HFFc6 (cell line): ENCODE results near the gene APOC1. TPM values are rescaled to one million over a fixed set of nuclear protein-coding genes. Genes with fewer than 3 reads are reported as not detected.

Experiments used
- DNase-seq: peaks from one replicate; pipeline ENCODE4 v3.0.0-alpha.2; 2018
- H3K27ac Mint-ChIP-seq: 2 replicates; pipeline ENCODE4 v1.8.0; 2020; ENCODE audit warnings: mild to moderate bottlenecking, mixed read lengths
- H3K27me3 Mint-ChIP-seq: 2 replicates; pipeline ENCODE4 v1.8.0; 2021; ENCODE audit warnings: mild to moderate bottlenecking, moderate library complexity, mixed read lengths; ENCODE audit not compliant: insufficient read depth
- H3K36me3 Mint-ChIP-seq: 2 replicates; pipeline ENCODE4 v1.8.0; 2021; ENCODE audit warnings: low read depth, mixed read lengths
- H3K4me1 Mint-ChIP-seq: 2 replicates; pipeline ENCODE4 v1.8.0; 2020; ENCODE audit warnings: low read depth, mixed read lengths
- H3K4me3 Mint-ChIP-seq: 2 replicates; pipeline ENCODE4 v1.8.0; 2020; ENCODE audit warnings: mild to moderate bottlenecking, moderate library complexity, mixed read lengths
- H3K9me3 Mint-ChIP-seq: 2 replicates; pipeline ENCODE4 v1.8.0; 2020; ENCODE audit warnings: mild to moderate bottlenecking, mixed read lengths
- CTCF ChIP-seq: fragments of 200-600 bp; sonication (generic); IDR thresholded peaks from 2 replicates; pipeline ENCODE4 v1.5.0; 2021; ENCODE audit warnings: antibody characterized with exemption, mild to moderate bottlenecking
- total RNA-seq, 6 experiments: library from RNA; stranded (reverse); fragmentation: NEBNext Ultra II Directional; extraction: Animal tissue kit (Norgen Biotek cat#: 25700); gene quantifications; 2 replicates in 1 of 6; 3 replicates in 5 of 6; pipeline ENCODE4 v1.2.3, GENCODE V29; 2021

APOC1 gene
- total RNA-seq, 6 experiments from 2014 or later = 1.4 to 6.8 (median 2.4) TPM; not detected in 1

- no peak for DNase-seq
- Mint-ChIP-seq H3K9me3 (no peaks in the 10 kb centered on the region), H3K4me1 (peaks cover 12% of the 10 kb centered on the region), H3K27me3 (peaks cover 20% of the 10 kb centered on the region), H3K27ac (no peak overlapping the region), H3K4me3 (no peak overlapping the region), H3K36me3 (no peaks in the 10 kb centered on the region)
- no peak for TF ChIP-seq CTCF
Measured at GRCh38 chr19:44930088-44930487, 15.7 kb downstream of the APOC1 start.

GRCh38 chr19:44931541-44931940, 17.1 kb downstream of the APOC1 start:
- no peaks in the 10 kb centered on the region for H3K9me3 Mint-ChIP-seq
- no peak overlapping the region for H3K27ac Mint-ChIP-seq
- no peaks in the 10 kb centered on the region for H3K36me3 Mint-ChIP-seq
- H3K4me3 Mint-ChIP-seq = no peak overlapping the region
- H3K27me3 Mint-ChIP-seq = peaks cover 18% of the 10 kb centered on the region
- H3K4me1 Mint-ChIP-seq = peaks cover 6% of the 10 kb centered on the region
- TF ChIP-seq CTCF = no peak
- DNase-seq = no peak

GRCh38 chr19:44939668-44940067, 25.3 kb downstream of the APOC1 start:
- H3K9me3 Mint-ChIP-seq = no peaks in the 10 kb centered on the region
- no peaks in the 10 kb centered on the region for H3K36me3 Mint-ChIP-seq
- no peak overlapping the region for H3K27ac Mint-ChIP-seq
- TF ChIP-seq CTCF = no peak
- H3K4me1 Mint-ChIP-seq = peaks cover 8% of the 10 kb centered on the region
- DNase-seq = no peak
- H3K27me3 Mint-ChIP-seq = peaks cover 7% of the 10 kb centered on the region
- H3K4me3 Mint-ChIP-seq = no peak overlapping the region

GRCh38 chr19:44942067-44942571, 27.7 kb downstream of the APOC1 start, which contains the start of gene APOC4:
APOC4 (plus strand) TSS chr19:44942237; CDS start chr19:44942278, 41 bp downstream.
- Mint-ChIP-seq H3K27ac (no peak within 1 kb of the TSS), H3K9me3 (no peaks in the 10 kb centered on the region), H3K36me3 (no peaks in the 10 kb centered on the region), H3K4me3 (no peak within 1 kb of the TSS), H3K27me3 (peaks cover 7% of the 10 kb centered on the region), H3K4me1 (peaks cover 8% of the 10 kb centered on the region)
- no peak for DNase-seq
- no peak for TF ChIP-seq CTCF

GRCh38 chr19:44943801-44944249, 29.4 kb downstream of the APOC1 start:
- Mint-ChIP-seq H3K9me3 (no peaks in the 10 kb centered on the region), H3K4me1 (peaks cover 8% of the 10 kb centered on the region), H3K27ac (no peak overlapping the region), H3K36me3 (no peaks in the 10 kb centered on the region), H3K4me3 (no peak overlapping the region), H3K27me3 (peaks cover 7% of the 10 kb centered on the region)
- no peak for TF ChIP-seq CTCF
- DNase-seq = no peak
